H9 (cell line): ENCODE results near the gene SLC22A6. TPM values are rescaled to one million over a fixed set of nuclear protein-coding genes. Genes with fewer than 3 reads are reported as not detected.
A peak's percentile ranks its signal among the peaks of the same experiment; 100 is the strongest.

Experiments used
- DNase-seq: peaks from one replicate; pipeline ENCODE4 v3.0.0-alpha.2; 2017
- H2AFZ ChIP-seq: one replicate; pipeline ENCODE4 v1.6.1; 2013; ENCODE audit warnings: mild to moderate bottlenecking, low read length, control low read depth, moderate library complexity
- H2AK5ac ChIP-seq: 2 replicates; pipeline ENCODE4 v1.6.1; 2013; ENCODE audit warnings: low read length, control low read depth, mixed read lengths; ENCODE audit not compliant: insufficient read length
- H2BK120ac ChIP-seq: one replicate; pipeline ENCODE4 v1.6.1; 2013; ENCODE audit warnings: low read depth, mild to moderate bottlenecking, low read length, control low read depth, inconsistent platforms; ENCODE audit not compliant: poor library complexity, severe bottlenecking
- H2BK12ac ChIP-seq: 2 replicates; pipeline ENCODE4 v1.6.1; 2013; ENCODE audit warnings: low read length, control low read depth, mixed read lengths, low read depth; ENCODE audit not compliant: insufficient read length
- H2BK15ac ChIP-seq: 2 replicates; pipeline ENCODE4 v1.6.1; 2013; ENCODE audit warnings: low read depth, low read length, control low read depth
- H2BK20ac ChIP-seq: one replicate; pipeline ENCODE4 v1.6.1; 2013; ENCODE audit warnings: low read depth, mild to moderate bottlenecking, low read length, control low read depth, inconsistent platforms; ENCODE audit not compliant: poor library complexity, severe bottlenecking
- H2BK5ac ChIP-seq: 2 replicates; pipeline ENCODE4 v1.6.1; 2013; ENCODE audit warnings: low read length, control low read depth, mixed read lengths; ENCODE audit not compliant: insufficient read length
- H3K14ac ChIP-seq: 2 replicates; pipeline ENCODE4 v1.6.1; 2013; ENCODE audit warnings: low read length, control low read depth; ENCODE audit not compliant: insufficient read depth
- H3K18ac ChIP-seq: 2 replicates; pipeline ENCODE4 v1.6.1; 2013; ENCODE audit warnings: low read depth, mild to moderate bottlenecking, mixed read lengths, low read length, control low read depth; ENCODE audit not compliant: insufficient read length
- H3K23ac ChIP-seq: 2 replicates; pipeline ENCODE4 v1.6.1; 2013; ENCODE audit warnings: low read length, control low read depth, mixed read lengths, low read depth; ENCODE audit not compliant: insufficient read length
- H3K23me2 ChIP-seq: 2 replicates; pipeline ENCODE4 v1.6.1; 2013; ENCODE audit warnings: low read depth, mild to moderate bottlenecking, mixed read lengths, low read length, control low read depth; ENCODE audit not compliant: insufficient read length, poor library complexity, severe bottlenecking
- H3K27ac ChIP-seq: 2 replicates; pipeline ENCODE4 v1.5.1; 2013; ENCODE audit warnings: low read length, control low read depth, mixed read lengths, low read depth; ENCODE audit not compliant: insufficient read length
- H3K27me3 ChIP-seq: 2 replicates; pipeline ENCODE4 v1.6.1; 2013; ENCODE audit warnings: low read length, control low read depth, inconsistent platforms; ENCODE audit not compliant: insufficient read depth
- H3K4ac ChIP-seq: 2 replicates; pipeline ENCODE4 v1.6.1; 2013; ENCODE audit warnings: low read depth, mild to moderate bottlenecking, control low read depth, inconsistent platforms, low read length, moderate library complexity
- H3K4me1 ChIP-seq: 2 replicates; pipeline ENCODE4 v1.6.1; 2013; ENCODE audit warnings: low read length, control low read depth, inconsistent platforms; ENCODE audit not compliant: insufficient read depth
- H3K4me2 ChIP-seq: 2 replicates; pipeline ENCODE4 v1.6.1; 2013; ENCODE audit warnings: low read length, control low read depth, mixed read lengths; ENCODE audit not compliant: insufficient read length, insufficient read depth
- H3K56ac ChIP-seq: 2 replicates; pipeline ENCODE4 v1.6.1; 2013; ENCODE audit warnings: low read depth, mild to moderate bottlenecking, mixed read lengths, low read length, control low read depth; ENCODE audit not compliant: insufficient read length
- H3K79me1 ChIP-seq: 2 replicates; pipeline ENCODE4 v1.6.1; 2013; ENCODE audit warnings: low read depth, mild to moderate bottlenecking, moderate library complexity, low read length, control low read depth, inconsistent platforms; ENCODE audit not compliant: insufficient read depth, poor library complexity, severe bottlenecking
- H3K79me2 ChIP-seq: 2 replicates; pipeline ENCODE4 v1.6.1; 2013; ENCODE audit warnings: low read length, control low read depth, inconsistent platforms; ENCODE audit not compliant: insufficient read depth
- H3K9ac ChIP-seq: 2 replicates; pipeline ENCODE4 v1.6.1; 2013; ENCODE audit warnings: low read length, control low read depth, mixed read lengths; ENCODE audit not compliant: insufficient read length; ENCODE audit errors: extremely low read depth
- H3K9me3 ChIP-seq: one replicate; pipeline ENCODE4 v1.6.1; 2013; ENCODE audit warnings: low read depth, low read length, inconsistent platforms; ENCODE audit not compliant: control insufficient read depth
- H3T11ph ChIP-seq: one replicate; pipeline ENCODE4 v1.6.1; 2013; ENCODE audit warnings: mild to moderate bottlenecking, low read length, control low read depth, inconsistent platforms
- H4K20me1 ChIP-seq: one replicate; pipeline ENCODE4 v1.6.1; 2013; ENCODE audit not compliant: control insufficient read depth, insufficient read length, insufficient read depth
- H4K5ac ChIP-seq: 2 replicates; pipeline ENCODE4 v1.6.1; 2013; ENCODE audit warnings: low read depth, mild to moderate bottlenecking, mixed read lengths, low read length, control low read depth; ENCODE audit not compliant: insufficient read length
- H4K8ac ChIP-seq: replicated peaks from 2 replicates; pipeline ENCODE4 v1.6.1; 2013; ENCODE audit warnings: low read length, control low read depth, mixed read lengths, low read depth; ENCODE audit not compliant: insufficient read length
- H4K91ac ChIP-seq: 2 replicates; pipeline ENCODE4 v1.6.1; 2013; ENCODE audit warnings: low read depth, mild to moderate bottlenecking, moderate library complexity, mixed read lengths, low read length, control low read depth; ENCODE audit not compliant: insufficient read length
- H3K27ac Mint-ChIP-seq, 3 experiments: 2 replicates in 2 of 3; 3 replicates in 1 of 3; pipeline ENCODE4 v1.8.0; 2020 to 2021; ENCODE audit warnings: mixed read lengths in 3 of 3, mild to moderate bottlenecking in 1 of 3, moderate library complexity in 1 of 3
- H3K27me3 Mint-ChIP-seq: 2 replicates; pipeline ENCODE4 v1.8.0; 2021; ENCODE audit warnings: low read depth, mild to moderate bottlenecking, moderate library complexity, mixed read lengths
- H3K36me3 Mint-ChIP-seq, 3 experiments: 2 replicates in 2 of 3; 3 replicates in 1 of 3; pipeline ENCODE4 v1.8.0; 2020 to 2021; ENCODE audit warnings: low read depth in 3 of 3, mixed read lengths in 3 of 3; ENCODE audit not compliant: insufficient read depth in 1 of 3
- H3K4me1 Mint-ChIP-seq, 2 experiments: 2 replicates each; pipeline ENCODE4 v1.8.0; 2020; ENCODE audit warnings: mixed read lengths in 2 of 2
- H3K4me3 Mint-ChIP-seq, 2 experiments: 2 replicates in 1 of 2; 3 replicates in 1 of 2; pipeline ENCODE4 v1.8.0; 2020 to 2021; ENCODE audit warnings: mild to moderate bottlenecking in 2 of 2, mixed read lengths in 2 of 2, moderate library complexity in 1 of 2
- H3K9me3 Mint-ChIP-seq, 2 experiments: 2 replicates in 1 of 2; 3 replicates in 1 of 2; pipeline ENCODE4 v1.8.0; 2020; ENCODE audit warnings: mild to moderate bottlenecking in 2 of 2, mixed read lengths in 2 of 2, moderate library complexity in 1 of 2
- WGBS: extraction: QIAGEN DNeasy Blood & Tissue Kit; methylation state at CpG from one replicate; pipeline ENCODE4 v1.1.7; 2013; ENCODE audit warnings: missing lambda C conversion rate, low lambda C conversion rate, mixed read lengths; ENCODE audit not compliant: insufficient read length; ENCODE audit errors: extremely low coverage; 5-methylcytosine and 5-hydroxymethylcytosine counted together
- total RNA-seq: library from RNA; stranded (reverse); gene quantifications from 2 replicates; pipeline ENCODE4 v1.2.1, GENCODE V29; 2021
- TF ChIP-seq, protein P1 (sequence below): fragments of 200-600 bp; sonication (generic); conservative IDR thresholded peaks from 3 replicates; pipeline ENCODE4 v1.8.0; 2021; ENCODE audit warnings: antibody characterized with exemption, mild to moderate bottlenecking

SLC22A6 gene
- total RNA-seq, 1 experiment from 2014 or later = not detected

DNA sequence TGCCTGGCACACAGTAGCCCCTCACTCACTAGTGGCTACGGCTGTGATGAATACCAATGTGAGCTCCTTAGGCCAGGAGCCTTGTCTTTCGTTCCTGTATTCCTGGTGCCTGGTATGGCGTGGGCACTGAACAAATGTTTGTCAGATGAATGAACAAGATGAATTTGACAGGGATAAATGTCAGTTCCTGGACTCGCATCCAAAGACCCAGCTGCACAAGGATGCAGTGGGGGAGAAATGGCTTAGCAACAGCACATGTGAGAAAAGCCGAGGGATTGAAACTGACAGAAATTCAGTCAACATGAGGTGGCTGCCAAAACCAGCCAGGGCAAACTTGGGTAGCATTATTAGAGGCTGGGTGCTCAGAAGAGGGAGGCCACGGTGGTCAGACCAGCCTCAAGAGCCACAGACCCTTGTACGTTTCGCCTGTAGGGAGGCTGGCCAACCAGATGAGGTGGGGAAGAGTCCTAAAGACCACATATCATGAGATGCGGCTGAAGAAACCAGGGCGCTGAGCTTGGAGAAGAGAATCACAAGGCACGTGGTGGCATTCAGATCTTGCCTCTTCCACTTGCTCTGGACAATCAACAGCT is 38.6 kb upstream of the SLC22A6 start:
- Histone ChIP-seq H2BK20ac (no peak overlapping the region), H2BK12ac (no peak overlapping the region), H2BK120ac (no peak overlapping the region), H3K9ac (no peak overlapping the region), H3K79me1 (no peaks in the 10 kb centered on the region), H3K27ac (no peak overlapping the region), H3K23me2 (no peaks in the 10 kb centered on the region), H2BK15ac (no peak overlapping the region), H3K4ac (no peak overlapping the region), H3K27me3 (no peaks in the 10 kb centered on the region), H2AFZ (no peak overlapping the region), H4K8ac (no peak overlapping the region), H2BK5ac (no peak overlapping the region), H3K79me2 (no peaks in the 10 kb centered on the region), H3K23ac (no peak overlapping the region), H3K56ac (no peak overlapping the region), H3K4me2 (no peak overlapping the region), H2AK5ac (no peak overlapping the region), H3K9me3 (no peaks in the 10 kb centered on the region), H4K20me1 (no peaks in the 10 kb centered on the region), H3K14ac (no peak overlapping the region), H3T11ph (no peak overlapping the region), H4K5ac (no peak overlapping the region), H3K4me1 (no peaks in the 10 kb centered on the region), H4K91ac (no peak overlapping the region), H3K18ac (no peak overlapping the region)
- TF ChIP-seq, protein P1, sequence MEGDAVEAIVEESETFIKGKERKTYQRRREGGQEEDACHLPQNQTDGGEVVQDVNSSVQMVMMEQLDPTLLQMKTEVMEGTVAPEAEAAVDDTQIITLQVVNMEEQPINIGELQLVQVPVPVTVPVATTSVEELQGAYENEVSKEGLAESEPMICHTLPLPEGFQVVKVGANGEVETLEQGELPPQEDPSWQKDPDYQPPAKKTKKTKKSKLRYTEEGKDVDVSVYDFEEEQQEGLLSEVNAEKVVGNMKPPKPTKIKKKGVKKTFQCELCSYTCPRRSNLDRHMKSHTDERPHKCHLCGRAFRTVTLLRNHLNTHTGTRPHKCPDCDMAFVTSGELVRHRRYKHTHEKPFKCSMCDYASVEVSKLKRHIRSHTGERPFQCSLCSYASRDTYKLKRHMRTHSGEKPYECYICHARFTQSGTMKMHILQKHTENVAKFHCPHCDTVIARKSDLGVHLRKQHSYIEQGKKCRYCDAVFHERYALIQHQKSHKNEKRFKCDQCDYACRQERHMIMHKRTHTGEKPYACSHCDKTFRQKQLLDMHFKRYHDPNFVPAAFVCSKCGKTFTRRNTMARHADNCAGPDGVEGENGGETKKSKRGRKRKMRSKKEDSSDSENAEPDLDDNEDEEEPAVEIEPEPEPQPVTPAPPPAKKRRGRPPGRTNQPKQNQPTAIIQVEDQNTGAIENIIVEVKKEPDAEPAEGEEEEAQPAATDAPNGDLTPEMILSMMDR = no peak
- Mint-ChIP-seq H3K27ac (peak overlapping the region in 1 of 3 experiments; percentile 36; a peak in 1 of 7 replicates), H3K9me3 (peaks cover 2 to 15% of the 10 kb centered on the region in 2 experiments; a peak in 4 of 5 replicates), H3K36me3 (peaks cover 0 to 4% (median 0%) of the 10 kb centered on the region in 3 experiments; a peak in 2 of 7 replicates), H3K4me1 (peaks cover 15 to 20% of the 10 kb centered on the region in 2 experiments), H3K27me3 (peaks cover 34% of the 10 kb centered on the region), H3K4me3 (no peak overlapping the region)
- no CpG with 5 or more reads among the region's 11 CpGs for whole genome bisulfite sequencing
- DNase-seq = peak; percentile 12
